ENCODE measurements around the gene NAGLU. TPM values are rescaled to one million over a fixed set of nuclear protein-coding genes. Genes with fewer than 3 reads are reported as not detected.
A peak's percentile ranks its signal among the peaks of the same experiment; 100 is the strongest.

The NAGLU gene
- total and polyA plus RNA-seq, 5 donors from 2014 or later = 9.2 to 17.2 (median 11.8) TPM

DNA sequence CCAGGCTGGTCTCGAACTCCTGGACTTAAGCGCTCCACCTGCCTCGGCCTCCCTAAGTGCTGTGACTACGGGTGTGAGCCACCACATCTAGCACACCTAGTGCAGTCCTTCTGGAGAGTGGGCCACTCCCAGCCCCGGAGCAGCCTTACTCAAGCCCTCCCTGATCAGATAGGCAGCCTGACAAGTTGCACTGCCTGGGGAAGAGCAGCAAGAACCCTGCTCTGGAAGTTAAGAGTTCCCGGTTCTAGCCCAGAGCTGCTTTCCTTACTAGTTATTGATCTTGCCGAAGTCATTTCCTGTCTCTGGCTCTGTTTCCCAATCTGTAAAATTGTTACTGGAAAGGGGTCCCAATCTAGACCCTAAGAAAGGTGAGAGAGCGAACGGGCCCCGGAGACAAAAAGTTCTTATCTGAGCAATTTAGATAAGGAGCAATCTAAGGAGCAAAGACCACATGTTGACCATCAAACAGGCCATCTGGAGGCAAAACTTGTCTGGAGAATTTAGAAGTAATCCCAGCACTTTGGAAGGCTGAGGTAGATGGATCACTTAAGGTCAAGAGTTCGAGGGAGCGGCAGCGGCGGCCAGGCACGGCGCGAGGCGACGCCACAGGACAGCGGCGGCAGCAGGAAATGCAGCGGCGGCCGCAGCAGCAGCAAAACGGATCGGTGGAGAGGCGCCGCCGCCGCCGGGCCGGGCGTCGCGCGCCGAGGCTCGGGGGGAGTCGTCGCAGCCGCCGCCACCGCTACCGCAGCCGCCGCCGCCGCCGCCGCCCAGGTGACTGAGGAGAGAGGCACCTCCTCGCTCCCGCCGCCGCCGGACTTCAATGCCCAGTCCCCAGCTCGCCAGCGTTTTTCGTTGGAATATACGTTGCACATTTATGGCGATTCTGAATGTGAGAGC, 4.3 kb upstream of the NAGLU start:
- Mint-ChIP-seq H3K27me3 (peaks cover 20% of the 10 kb centered on the region), H3K4me3 (peak overlapping the region; percentile 39 to 85 (median 80)), H3K27ac (peak overlapping the region; percentile 32 to 69 (median 38)), H3K36me3 (no peaks in the 10 kb centered on the region), H3K4me1 (peaks cover 10 to 47% (median 30%) of the 10 kb centered on the region in 4 donors), H3K9me3 (no peaks in the 10 kb centered on the region)
- no peaks in the 10 kb centered on the region for H3K36me3 ChIP-seq (ENCODE audit: control insufficient read depth, insufficient read depth, low read length)
- H3K4me3 ChIP-seq (ENCODE audit: low read depth, low read length) = peak overlapping the region; percentile 59
- no peak overlapping the region for H3K27ac ChIP-seq (ENCODE audit: insufficient read depth, low read length, poor library complexity, severe bottlenecking)
- no peaks in the 10 kb centered on the region for H3K27me3 ChIP-seq (ENCODE audit: control insufficient read depth, insufficient read depth, low read length)
- DNase-seq (peak; percentile 42 to 49 (median 47)), ATAC-seq (ENCODE audit: low read depth in 2 of 2) (peak in 1 of 2 donors; percentile 21)
- peaks cover 26% of the 10 kb centered on the region for H3K4me1 ChIP-seq (ENCODE audit: control insufficient read depth, insufficient read depth, low read length, poor library complexity, severe bottlenecking)
- H3K9me3 ChIP-seq (ENCODE audit: control insufficient read depth in 2 of 2, low read length in 2 of 2) = no peaks in the 10 kb centered on the region

DNA sequence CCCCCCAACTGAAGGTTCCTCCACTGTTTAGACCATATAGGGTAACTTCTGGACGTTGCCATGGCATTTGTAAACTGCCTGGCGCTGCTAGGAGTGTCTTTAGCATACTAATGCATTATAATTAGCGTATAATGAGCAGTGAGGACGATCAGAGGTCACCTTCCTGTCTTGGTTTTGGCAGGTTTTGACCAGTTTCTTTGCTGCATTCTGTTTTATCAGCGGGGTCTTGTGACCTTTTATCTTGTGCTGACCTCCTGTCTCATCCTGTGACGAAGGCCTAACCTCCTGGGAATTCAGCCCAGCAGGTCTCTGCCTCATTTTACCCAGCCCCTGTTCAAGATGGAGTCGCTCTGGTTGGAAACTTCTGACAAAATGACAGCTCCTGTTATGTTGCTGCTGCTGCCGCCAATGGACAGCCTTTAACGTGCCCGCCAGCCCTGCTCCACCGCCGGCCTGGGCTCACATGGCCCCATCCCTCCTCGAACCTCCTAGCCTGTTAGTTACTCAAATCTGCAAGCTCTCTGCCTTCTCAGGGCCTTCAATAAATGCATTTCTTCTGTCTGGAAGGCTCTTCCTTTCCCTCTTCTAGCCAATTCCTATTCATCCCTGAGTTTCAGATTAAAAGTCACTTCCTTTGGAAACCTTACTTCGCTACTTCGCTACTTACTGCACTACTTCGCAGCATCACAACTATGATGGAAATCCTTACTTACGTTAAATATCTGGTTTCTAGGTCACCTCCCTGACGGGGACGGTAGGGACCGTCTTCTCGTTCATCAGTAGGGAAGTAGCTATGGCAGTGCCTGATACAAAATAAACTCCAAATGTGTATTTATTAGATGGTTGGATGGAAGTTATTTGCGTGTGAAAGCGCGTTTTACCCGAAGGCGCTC, 640 bp upstream of the NAGLU start:
- Mint-ChIP-seq H3K4me1 (peaks cover 5 to 42% (median 30%) of the 10 kb centered on the region in 4 donors), H3K4me3 (peak overlapping the region; percentile 69 to 88 (median 80)), H3K27ac (peak overlapping the region; percentile 65 to 95 (median 72)), H3K27me3 (peaks cover 17% of the 10 kb centered on the region), H3K36me3 (peaks cover 5% of the 10 kb centered on the region), H3K9me3 (no peaks in the 10 kb centered on the region)
- Histone ChIP-seq H3K27ac (ENCODE audit: insufficient read depth, low read length, poor library complexity, severe bottlenecking) (peak overlapping the region; percentile 67), H3K27me3 (ENCODE audit: control insufficient read depth, insufficient read depth, low read length) (no peaks in the 10 kb centered on the region), H3K4me1 (ENCODE audit: control insufficient read depth, insufficient read depth, low read length, poor library complexity, severe bottlenecking) (peaks cover 31% of the 10 kb centered on the region), H3K36me3 (ENCODE audit: control insufficient read depth, insufficient read depth, low read length) (no peaks in the 10 kb centered on the region), H3K4me3 (ENCODE audit: low read depth, low read length) (peak overlapping the region; percentile 72), H3K9me3 (ENCODE audit: control insufficient read depth in 2 of 2, low read length in 2 of 2) (no peaks in the 10 kb centered on the region)
- ATAC-seq (ENCODE audit: low read depth in 2 of 2) (no peak), DNase-seq (no peak)

DNA sequence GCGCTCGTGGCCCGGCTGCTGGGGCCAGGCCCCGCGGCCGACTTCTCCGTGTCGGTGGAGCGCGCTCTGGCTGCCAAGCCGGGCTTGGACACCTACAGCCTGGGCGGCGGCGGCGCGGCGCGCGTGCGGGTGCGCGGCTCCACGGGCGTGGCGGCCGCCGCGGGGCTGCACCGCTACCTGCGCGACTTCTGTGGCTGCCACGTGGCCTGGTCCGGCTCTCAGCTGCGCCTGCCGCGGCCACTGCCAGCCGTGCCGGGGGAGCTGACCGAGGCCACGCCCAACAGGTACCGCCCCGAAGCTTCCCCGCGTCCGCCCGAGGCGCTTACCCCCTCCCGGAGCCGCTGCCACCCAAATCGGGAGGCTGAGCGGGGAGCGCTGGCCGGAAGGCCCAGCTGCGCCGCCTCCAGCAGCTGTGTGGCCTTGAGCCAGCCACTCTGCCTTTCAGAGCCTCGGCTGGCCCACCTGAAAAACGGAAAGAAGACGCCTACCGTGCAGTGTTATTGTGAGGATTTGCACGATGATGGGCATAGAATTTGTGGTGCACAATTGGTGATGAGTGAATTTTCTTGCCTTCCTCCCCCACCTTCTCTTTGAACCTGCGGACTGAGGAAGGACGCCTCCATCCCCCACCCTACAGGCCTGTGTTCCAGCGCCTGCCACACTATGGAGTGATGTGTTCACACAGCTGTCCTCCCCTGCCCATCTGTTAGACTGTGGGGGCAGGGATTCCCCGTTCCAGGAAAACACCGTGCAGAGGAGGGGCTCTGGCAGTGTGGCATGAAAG, 523 bp downstream of the NAGLU start:
- DNase-seq (peak; percentile 59 to 84 (median 67)), ATAC-seq (ENCODE audit: low read depth in 2 of 2) (peak; percentile 59 to 71)
- no peaks in the 10 kb centered on the region for H3K27me3 ChIP-seq (ENCODE audit: control insufficient read depth, insufficient read depth, low read length)
- H3K9me3 Mint-ChIP-seq = no peaks in the 10 kb centered on the region
- H3K27ac Mint-ChIP-seq = peak overlapping the region in 2 of 3 donors; percentile 63 to 94
- H3K4me3 ChIP-seq (ENCODE audit: low read depth, low read length) = peak overlapping the region; percentile 68
- H3K4me1 Mint-ChIP-seq = peaks cover 3 to 42% (median 23%) of the 10 kb centered on the region in 4 donors
- peak overlapping the region; percentile 71 to 92 (median 88) for H3K4me3 Mint-ChIP-seq
- H3K27me3 Mint-ChIP-seq = peaks cover 9% of the 10 kb centered on the region
- no peaks in the 10 kb centered on the region for H3K9me3 ChIP-seq (ENCODE audit: control insufficient read depth in 2 of 2, low read length in 2 of 2)
- H3K36me3 ChIP-seq (ENCODE audit: control insufficient read depth, insufficient read depth, low read length) = no peaks in the 10 kb centered on the region
- H3K27ac ChIP-seq (ENCODE audit: insufficient read depth, low read length, poor library complexity, severe bottlenecking) = peak overlapping the region; percentile 23
- H3K36me3 Mint-ChIP-seq = peaks cover 8% of the 10 kb centered on the region
- H3K4me1 ChIP-seq (ENCODE audit: control insufficient read depth, insufficient read depth, low read length, poor library complexity, severe bottlenecking) = peaks cover 28% of the 10 kb centered on the region

DNA sequence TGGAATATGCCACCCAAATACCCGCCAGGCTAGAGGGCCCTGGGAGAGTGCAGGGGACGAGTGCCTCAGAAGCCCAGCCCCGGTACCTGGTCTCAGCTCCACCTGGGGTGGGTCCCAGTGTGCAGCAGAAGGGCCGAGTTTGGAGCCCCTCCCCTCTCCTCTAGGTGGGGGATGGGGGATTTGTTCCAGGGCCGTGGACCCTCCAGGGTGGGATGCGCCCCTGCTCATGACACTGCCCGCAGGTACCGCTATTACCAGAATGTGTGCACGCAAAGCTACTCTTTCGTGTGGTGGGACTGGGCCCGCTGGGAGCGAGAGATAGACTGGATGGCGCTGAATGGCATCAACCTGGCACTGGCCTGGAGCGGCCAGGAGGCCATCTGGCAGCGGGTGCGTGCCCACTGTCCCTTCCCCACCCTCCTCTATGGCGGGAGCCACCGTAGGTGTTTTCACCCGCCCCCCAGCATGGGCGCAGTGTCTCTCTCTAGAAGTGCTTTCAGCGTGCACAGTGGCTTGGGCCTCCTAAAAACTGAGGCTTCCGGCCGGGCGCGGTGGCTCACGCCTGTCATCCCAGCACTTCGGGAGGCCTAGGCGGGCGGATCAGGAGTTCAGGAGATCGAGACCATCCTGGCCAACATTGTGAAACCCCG, 1.2 kb downstream of the NAGLU start:
- Mint-ChIP-seq H3K4me3 (peak overlapping the region; percentile 71 to 92 (median 88)), H3K9me3 (no peaks in the 10 kb centered on the region), H3K36me3 (peaks cover 8% of the 10 kb centered on the region), H3K27ac (peak overlapping the region in 1 of 3 donors; percentile 94), H3K27me3 (peaks cover 5% of the 10 kb centered on the region), H3K4me1 (peaks cover 0 to 39% (median 20%) of the 10 kb centered on the region in 4 donors)
- peaks cover 24% of the 10 kb centered on the region for H3K4me1 ChIP-seq (ENCODE audit: control insufficient read depth, insufficient read depth, low read length, poor library complexity, severe bottlenecking)
- H3K4me3 ChIP-seq (ENCODE audit: low read depth, low read length) = peak overlapping the region; percentile 68
- ATAC-seq (ENCODE audit: low read depth in 2 of 2) (no peak), DNase-seq (no peak)
- no peaks in the 10 kb centered on the region for H3K9me3 ChIP-seq (ENCODE audit: control insufficient read depth in 2 of 2, low read length in 2 of 2)
- H3K36me3 ChIP-seq (ENCODE audit: control insufficient read depth, insufficient read depth, low read length) = no peaks in the 10 kb centered on the region
- no peaks in the 10 kb centered on the region for H3K27me3 ChIP-seq (ENCODE audit: control insufficient read depth, insufficient read depth, low read length)
- H3K27ac ChIP-seq (ENCODE audit: insufficient read depth, low read length, poor library complexity, severe bottlenecking) = no peak overlapping the region

DNA sequence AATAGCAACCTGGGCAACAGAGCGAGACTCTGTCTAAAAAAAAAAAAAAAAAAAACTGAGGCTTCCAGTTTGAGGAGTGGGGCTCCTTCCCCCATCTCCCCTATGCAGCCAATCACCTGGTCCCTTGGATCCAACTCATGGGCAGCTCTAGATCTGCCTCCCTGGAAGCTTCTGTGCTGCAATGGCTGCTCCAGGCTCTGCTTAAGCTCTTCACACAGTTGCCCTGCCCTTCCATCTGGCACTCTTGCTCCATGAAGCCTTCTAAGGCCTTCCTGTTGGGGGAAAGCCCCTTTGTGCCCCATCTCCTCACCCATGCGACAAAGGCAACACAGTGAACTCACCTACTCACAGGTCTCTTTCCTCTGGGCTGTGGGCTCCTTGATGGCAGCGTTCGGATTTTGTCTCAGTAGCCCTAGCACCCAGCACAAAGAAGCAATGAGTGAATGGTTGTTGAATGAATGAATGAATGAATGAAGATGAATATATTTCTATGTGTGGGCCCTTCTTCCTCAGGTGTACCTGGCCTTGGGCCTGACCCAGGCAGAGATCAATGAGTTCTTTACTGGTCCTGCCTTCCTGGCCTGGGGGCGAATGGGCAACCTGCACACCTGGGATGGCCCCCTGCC, 1.9 kb downstream of the NAGLU start:
- Histone ChIP-seq H3K27ac (ENCODE audit: insufficient read depth, low read length, poor library complexity, severe bottlenecking) (no peak overlapping the region), H3K4me1 (ENCODE audit: control insufficient read depth, insufficient read depth, low read length, poor library complexity, severe bottlenecking) (peaks cover 24% of the 10 kb centered on the region), H3K27me3 (ENCODE audit: control insufficient read depth, insufficient read depth, low read length) (no peaks in the 10 kb centered on the region), H3K36me3 (ENCODE audit: control insufficient read depth, insufficient read depth, low read length) (no peaks in the 10 kb centered on the region), H3K4me3 (ENCODE audit: low read depth, low read length) (no peak overlapping the region), H3K9me3 (ENCODE audit: control insufficient read depth in 2 of 2, low read length in 2 of 2) (no peaks in the 10 kb centered on the region)
- Mint-ChIP-seq H3K27ac (peak overlapping the region in 2 of 3 donors; percentile 60 to 74), H3K9me3 (no peaks in the 10 kb centered on the region), H3K36me3 (peaks cover 8% of the 10 kb centered on the region), H3K4me1 (peaks cover 0 to 39% (median 20%) of the 10 kb centered on the region in 4 donors), H3K4me3 (peak overlapping the region; percentile 68 to 83 (median 78)), H3K27me3 (peaks cover 5% of the 10 kb centered on the region)
- DNase-seq (no peak), ATAC-seq (ENCODE audit: low read depth in 2 of 2) (no peak)

DNA sequence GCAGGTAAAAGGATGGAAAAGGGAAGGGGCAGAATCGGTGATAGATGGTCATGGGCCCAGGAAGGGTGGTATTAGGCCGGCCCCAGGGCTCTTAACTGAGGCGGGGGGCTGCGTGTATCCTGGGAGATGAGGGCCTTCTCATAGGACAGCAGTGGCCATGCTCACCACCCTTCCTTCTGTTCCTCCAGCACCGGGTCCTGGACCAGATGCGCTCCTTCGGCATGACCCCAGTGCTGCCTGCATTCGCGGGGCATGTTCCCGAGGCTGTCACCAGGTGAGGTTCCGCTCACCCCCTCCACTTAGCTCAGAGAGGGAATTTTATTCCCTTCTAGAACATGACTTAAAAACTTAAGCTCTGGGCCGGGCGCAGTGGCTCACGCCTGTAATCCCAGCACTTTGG, 2.4 kb downstream of the NAGLU start:
- no peak for ATAC-seq (ENCODE audit: low read depth in 2 of 2)
- H3K4me1 Mint-ChIP-seq = peaks cover 0 to 37% (median 20%) of the 10 kb centered on the region in 4 donors
- H3K4me3 Mint-ChIP-seq = peak overlapping the region in 3 of 4 donors; percentile 58 to 83 (median 68)
- H3K27ac Mint-ChIP-seq = no peak overlapping the region
- peaks cover 8% of the 10 kb centered on the region for H3K36me3 Mint-ChIP-seq
- H3K9me3 ChIP-seq (ENCODE audit: control insufficient read depth in 2 of 2, low read length in 2 of 2) = no peaks in the 10 kb centered on the region
- H3K27me3 Mint-ChIP-seq = peaks cover 5% of the 10 kb centered on the region
- H3K27ac ChIP-seq (ENCODE audit: insufficient read depth, low read length, poor library complexity, severe bottlenecking) = no peak overlapping the region
- no peaks in the 10 kb centered on the region for H3K36me3 ChIP-seq (ENCODE audit: control insufficient read depth, insufficient read depth, low read length)
- no peak for DNase-seq
- peaks cover 24% of the 10 kb centered on the region for H3K4me1 ChIP-seq (ENCODE audit: control insufficient read depth, insufficient read depth, low read length, poor library complexity, severe bottlenecking)
- no peak overlapping the region for H3K4me3 ChIP-seq (ENCODE audit: low read depth, low read length)
- no peaks in the 10 kb centered on the region for H3K27me3 ChIP-seq (ENCODE audit: control insufficient read depth, insufficient read depth, low read length)
- H3K9me3 Mint-ChIP-seq = no peaks in the 10 kb centered on the region
